ENCODE data around the gene DPP4. TPM values are rescaled to one million over a fixed set of nuclear protein-coding genes. Genes with fewer than 3 reads are reported as not detected.
A peak's percentile ranks its signal among the peaks of the same experiment; 100 is the strongest.

Gene DPP4
- polyA plus RNA-seq, 1 experiment: 10.3 TPM

DNA sequence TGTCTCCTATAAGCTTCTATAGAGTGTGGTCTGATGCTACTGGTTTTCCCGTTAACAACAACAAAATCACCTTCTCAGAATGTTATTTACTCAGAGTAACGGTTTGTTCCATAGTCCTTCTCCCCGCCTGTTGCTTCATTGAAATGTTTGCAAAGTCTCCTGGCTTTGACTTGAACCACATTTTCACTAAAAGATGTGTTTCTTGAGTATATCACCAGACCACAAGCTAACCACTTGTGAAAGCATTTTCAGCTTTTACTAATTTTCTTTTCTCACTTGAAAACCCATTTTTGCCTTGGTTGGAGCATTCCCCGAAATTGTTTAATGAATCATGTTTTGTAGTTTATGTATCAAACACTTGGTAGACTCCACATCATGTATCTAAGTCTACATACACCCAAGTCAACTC is 121.2 kb downstream of the DPP4 start:
- no peak for DNase-seq (ENCODE audit: low read depth)
- Histone ChIP-seq H3K36me3 (ENCODE audit: control insufficient read depth, insufficient read depth, low read length) (no peaks in the 10 kb centered on the region), H3K27me3 (ENCODE audit: control insufficient read depth, insufficient read depth, low read length) (no peaks in the 10 kb centered on the region), H3K4me3 (ENCODE audit: low read depth, low read length) (no peak overlapping the region)
- TF ChIP-seq, protein P1, sequence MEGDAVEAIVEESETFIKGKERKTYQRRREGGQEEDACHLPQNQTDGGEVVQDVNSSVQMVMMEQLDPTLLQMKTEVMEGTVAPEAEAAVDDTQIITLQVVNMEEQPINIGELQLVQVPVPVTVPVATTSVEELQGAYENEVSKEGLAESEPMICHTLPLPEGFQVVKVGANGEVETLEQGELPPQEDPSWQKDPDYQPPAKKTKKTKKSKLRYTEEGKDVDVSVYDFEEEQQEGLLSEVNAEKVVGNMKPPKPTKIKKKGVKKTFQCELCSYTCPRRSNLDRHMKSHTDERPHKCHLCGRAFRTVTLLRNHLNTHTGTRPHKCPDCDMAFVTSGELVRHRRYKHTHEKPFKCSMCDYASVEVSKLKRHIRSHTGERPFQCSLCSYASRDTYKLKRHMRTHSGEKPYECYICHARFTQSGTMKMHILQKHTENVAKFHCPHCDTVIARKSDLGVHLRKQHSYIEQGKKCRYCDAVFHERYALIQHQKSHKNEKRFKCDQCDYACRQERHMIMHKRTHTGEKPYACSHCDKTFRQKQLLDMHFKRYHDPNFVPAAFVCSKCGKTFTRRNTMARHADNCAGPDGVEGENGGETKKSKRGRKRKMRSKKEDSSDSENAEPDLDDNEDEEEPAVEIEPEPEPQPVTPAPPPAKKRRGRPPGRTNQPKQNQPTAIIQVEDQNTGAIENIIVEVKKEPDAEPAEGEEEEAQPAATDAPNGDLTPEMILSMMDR (IDR thresholded peaks at IDR 0.05; ENCODE audit: insufficient read depth, low read depth, low read length): no peak
- ChIA-PET POLR2A (no interaction called here), CTCF (no interaction called here)

DNA sequence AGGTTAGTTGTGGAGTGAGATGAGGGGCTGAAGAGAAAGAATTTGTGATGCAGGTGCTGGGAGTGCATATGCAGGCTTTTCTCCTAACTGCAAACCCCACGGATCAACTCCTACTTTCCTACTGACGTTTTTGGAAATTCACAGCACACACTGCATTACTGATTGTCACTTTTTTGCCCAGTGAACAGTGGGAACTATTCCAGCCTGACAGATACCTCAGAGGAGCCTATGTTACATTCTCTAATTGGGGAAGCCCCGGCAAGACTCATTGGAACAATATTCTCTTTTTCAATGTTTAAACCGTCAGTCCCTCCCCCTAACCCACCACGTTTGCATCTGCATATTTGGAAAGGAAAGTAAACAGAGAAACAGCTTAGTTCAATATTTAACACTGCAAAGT is 126.2 kb downstream of the DPP4 start:
- no peak overlapping the region for H3K4me3 ChIP-seq (ENCODE audit: low read depth, low read length)
- CTCF ChIA-PET: interaction anchor here (1.1 to 4.0 kb wide), 4 partner anchors 10 to 360 kb away, joined by 4 to 37 read pairs (median 7); no protein-coding TSS in a partner anchor
- POLR2A ChIA-PET: interaction anchor here (0.6 kb wide), 1 partner anchor 53 kb away, joined by 7 read pairs; no protein-coding TSS in a partner anchor
- H3K27me3 ChIP-seq (ENCODE audit: control insufficient read depth, insufficient read depth, low read length): no peaks in the 10 kb centered on the region
- TF ChIP-seq, protein P1 (IDR thresholded peaks at IDR 0.05; ENCODE audit: insufficient read depth, low read depth, low read length): no peak
- no peak for DNase-seq (ENCODE audit: low read depth)
- H3K36me3 ChIP-seq (ENCODE audit: control insufficient read depth, insufficient read depth, low read length): no peaks in the 10 kb centered on the region

DNA sequence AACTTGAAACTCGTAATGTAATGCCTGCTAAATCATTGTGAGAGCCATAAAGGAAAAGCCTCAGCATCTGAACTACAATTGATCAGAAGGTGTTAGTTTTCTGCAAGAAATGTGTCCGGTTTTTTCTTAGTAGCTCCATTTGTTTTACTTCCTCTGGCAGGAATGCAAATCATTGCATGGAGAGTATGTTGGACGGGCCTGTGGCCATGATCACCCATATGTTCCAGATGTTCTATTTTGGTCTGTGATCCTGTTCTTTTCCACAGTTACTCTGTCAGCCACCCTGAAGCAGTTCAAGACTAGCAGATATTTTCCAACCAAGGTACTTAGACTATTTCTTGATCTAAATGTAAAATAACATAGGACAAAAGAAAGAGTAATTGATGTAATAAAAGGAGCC is 126.6 kb downstream of the DPP4 start:
- TF ChIP-seq, protein P1 (IDR thresholded peaks at IDR 0.05; ENCODE audit: insufficient read depth, low read depth, low read length): no peak
- CTCF ChIA-PET: interaction anchor here (1.1 to 4.0 kb wide), 7 partner anchors 9 to 367 kb away, joined by 4 to 37 read pairs (median 5); no protein-coding TSS in a partner anchor
- H3K27me3 ChIP-seq (ENCODE audit: control insufficient read depth, insufficient read depth, low read length): no peaks in the 10 kb centered on the region
- H3K4me3 ChIP-seq (ENCODE audit: low read depth, low read length): no peak overlapping the region
- no peaks in the 10 kb centered on the region for H3K36me3 ChIP-seq (ENCODE audit: control insufficient read depth, insufficient read depth, low read length)
- POLR2A ChIA-PET: interaction anchor here (0.6 kb wide), 1 partner anchor 53 kb away, joined by 7 read pairs; no protein-coding TSS in a partner anchor
- DNase-seq (ENCODE audit: low read depth): no peak

DNA sequence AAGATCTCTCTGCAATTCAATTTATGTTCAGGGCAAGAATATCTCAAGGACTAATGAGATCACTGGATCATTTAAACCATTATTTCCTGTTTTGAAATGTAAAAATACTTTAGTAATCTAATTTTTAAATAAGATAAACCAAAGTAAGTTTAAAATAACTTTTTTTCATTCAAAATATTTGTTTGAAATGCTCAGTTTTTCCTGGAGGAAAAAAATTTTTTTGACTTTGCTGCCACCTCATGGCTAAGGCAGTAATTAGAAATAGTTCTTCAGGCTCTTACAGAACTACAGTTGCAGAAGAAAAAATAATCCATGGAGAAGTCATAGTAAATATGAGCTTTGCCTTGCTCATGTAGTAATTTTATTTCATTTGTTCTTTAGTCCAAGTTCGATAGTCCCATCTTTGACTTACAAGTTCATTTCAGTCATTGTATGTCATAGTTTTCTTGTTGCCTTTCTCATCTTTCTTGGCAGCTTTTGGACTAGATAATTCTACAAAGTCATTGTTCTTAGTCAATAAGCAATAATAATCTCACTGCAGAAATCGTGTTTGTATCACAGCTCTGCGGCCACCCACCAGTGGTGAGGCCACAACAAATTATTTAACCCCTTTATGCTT is 127.4 kb downstream of the DPP4 start:
- ChIA-PET POLR2A (no interaction called here), CTCF (interaction anchor here (0.7 to 4.0 kb wide), 12 partner anchors 8 to 366 kb away, joined by 3 to 37 read pairs (median 4); no protein-coding TSS in a partner anchor)
- TF ChIP-seq, protein P1 (IDR thresholded peaks at IDR 0.05; ENCODE audit: insufficient read depth, low read depth, low read length): peak; percentile 58
- no peaks in the 10 kb centered on the region for H3K27me3 ChIP-seq (ENCODE audit: control insufficient read depth, insufficient read depth, low read length)
- no peaks in the 10 kb centered on the region for H3K36me3 ChIP-seq (ENCODE audit: control insufficient read depth, insufficient read depth, low read length)
- no peak overlapping the region for H3K4me3 ChIP-seq (ENCODE audit: low read depth, low read length)
- no peak for DNase-seq (ENCODE audit: low read depth)

DNA sequence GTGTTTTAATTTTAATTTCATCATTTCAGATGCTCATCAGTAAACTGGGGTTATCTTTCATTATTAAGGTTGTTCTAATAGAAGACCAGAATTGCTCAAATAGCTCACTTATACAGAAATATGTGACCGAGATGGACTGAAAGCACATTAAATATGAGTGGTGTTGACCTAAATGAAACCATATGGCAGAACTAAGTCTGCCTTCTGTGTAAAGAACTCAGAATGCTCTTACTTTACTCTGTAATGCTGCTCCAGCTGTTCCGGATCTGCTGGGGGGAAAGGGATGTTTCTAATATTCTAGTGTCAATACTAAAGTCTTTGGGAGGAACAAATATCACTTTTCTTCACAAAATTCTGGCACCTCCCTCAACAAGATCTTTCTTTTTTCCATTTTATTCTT is 131.0 kb downstream of the DPP4 start:
- no peak for DNase-seq (ENCODE audit: low read depth)
- ChIA-PET CTCF (no interaction called here), POLR2A (no interaction called here)
- Histone ChIP-seq H3K4me3 (ENCODE audit: low read depth, low read length) (no peak overlapping the region), H3K27me3 (ENCODE audit: control insufficient read depth, insufficient read depth, low read length) (no peaks in the 10 kb centered on the region; the same call in 1 of the 2 replicates), H3K36me3 (ENCODE audit: control insufficient read depth, insufficient read depth, low read length) (no peaks in the 10 kb centered on the region)
- TF ChIP-seq, protein P1 (IDR thresholded peaks at IDR 0.05; ENCODE audit: insufficient read depth, low read depth, low read length): no peak

Small RNA genes lying within 50 kb of the gene (small RNA-seq; reads per million reads assigned to genes)
- gene TIMM8AP1 (ENCODE audit: insufficient read length, low read depth, low replicate concordance): not detected

Other genes starting within 250 kb of the DPP4 start
- gene GCG, start 78.0 kb upstream of the DPP4 start, polyA plus RNA-seq (2011; rRNA removed): not detected in 2 replicates
- 135 and 263 TPM in 2 replicates for gene FAP, start 169.2 kb upstream of the DPP4 start, polyA plus RNA-seq (2011; rRNA removed)
- 0.47 and 0.96 TPM in 2 replicates for gene IFIH1, start 244.5 kb upstream of the DPP4 start, polyA plus RNA-seq (2011; rRNA removed)